Keratinocyte (primary cell): ENCODE results near the gene CIB1. TPM values are rescaled to one million over a fixed set of nuclear protein-coding genes. Genes with fewer than 3 reads are reported as not detected.
A peak's percentile ranks its signal among the peaks of the same experiment; 100 is the strongest.

Experiments used
- DNase-seq: peaks from one replicate; pipeline ENCODE4 v3.0.0-alpha.2; 2011; ENCODE audit warnings: low read depth, missing footprints, low spot score
- FAIRE-seq: peaks from 2 replicates; lab custom pipeline; 2011; peaks lifted over from hg19 to GRCh38; lab: Jason Lieb, UNC
- H2AFZ ChIP-seq: 2 replicates; pipeline ENCODE4 v1.6.0; 2012; ENCODE audit warnings: low read length, control low read depth, inconsistent platforms; ENCODE audit not compliant: control insufficient read depth
- H3K27ac ChIP-seq: 2 replicates; pipeline ENCODE4 v1.5.1; 2011; ENCODE audit warnings: low read length; ENCODE audit not compliant: control insufficient read depth, insufficient read depth
- H3K27me3 ChIP-seq: 3 replicates; pipeline ENCODE4 v1.6.0; 2011; ENCODE audit warnings: low read length; ENCODE audit not compliant: control insufficient read depth, insufficient read depth; ENCODE audit errors: extremely low read depth
- H3K36me3 ChIP-seq, 2 experiments: 2 replicates in 1 of 2; 3 replicates in 1 of 2; pipeline ENCODE4 v1.5.1; 2011; ENCODE audit warnings: low read length in 2 of 2, mild to moderate bottlenecking in 1 of 2; ENCODE audit not compliant: control insufficient read depth in 2 of 2, insufficient read depth in 2 of 2; ENCODE audit errors: extremely low read depth in 1 of 2
- H3K4me1 ChIP-seq: 3 replicates; pipeline ENCODE4 v1.5.1; 2011; ENCODE audit warnings: low read length; ENCODE audit not compliant: control insufficient read depth, insufficient read depth; ENCODE audit errors: extremely low read depth
- H3K4me2 ChIP-seq: 3 replicates; pipeline ENCODE4 v1.6.0; 2011; ENCODE audit warnings: low read depth, low read length; ENCODE audit not compliant: control insufficient read depth, insufficient read depth; ENCODE audit errors: extremely low read depth
- H3K4me3 ChIP-seq, 3 experiments: fragments of 200-600 bp in 1 of 3; sonication (generic) in 1 of 3; 2 replicates in 2 of 3; 3 replicates in 1 of 3; pipeline ENCODE4 v1.5.1; 2011 to 2016; ENCODE audit warnings: low read length in 3 of 3, mild to moderate bottlenecking in 3 of 3, control low read depth in 2 of 3, inconsistent platforms in 1 of 3, low read depth in 1 of 3, mixed read lengths in 1 of 3, mixed run types in 1 of 3, moderate library complexity in 1 of 3; ENCODE audit not compliant: control insufficient read depth in 2 of 3, insufficient read depth in 2 of 3; ENCODE audit errors: extremely low read depth in 1 of 3
- H3K79me2 ChIP-seq: 2 replicates; pipeline ENCODE4 v1.6.0; 2012; ENCODE audit warnings: low read length; ENCODE audit not compliant: control insufficient read depth, insufficient read depth
- H3K9ac ChIP-seq: 3 replicates; pipeline ENCODE4 v1.6.0; 2011; ENCODE audit warnings: low read length; ENCODE audit not compliant: control insufficient read depth, insufficient read depth; ENCODE audit errors: extremely low read depth
- H3K9me1 ChIP-seq: 3 replicates; pipeline ENCODE4 v1.6.0; 2011; ENCODE audit warnings: low read length; ENCODE audit not compliant: control insufficient read depth, insufficient read depth; ENCODE audit errors: extremely low read depth
- H3K9me3 ChIP-seq: 2 replicates; pipeline ENCODE4 v1.5.1; 2012; ENCODE audit warnings: low read depth, low read length; ENCODE audit not compliant: control insufficient read depth
- H4K20me1 ChIP-seq: 3 replicates; pipeline ENCODE4 v1.6.0; 2011; ENCODE audit warnings: low read length; ENCODE audit not compliant: control insufficient read depth, insufficient read depth; ENCODE audit errors: extremely low read depth
- EZH2 ChIP-seq: IDR thresholded peaks from one replicate; pipeline ENCODE4 v1.6.1; 2012; ENCODE audit warnings: inconsistent platforms, mild to moderate bottlenecking, low read length, moderate library complexity
- dilution Hi-C: fragments of 300-500 bp; cut with MboI; formaldehyde crosslinking; loops from one replicate; pipeline ENCODE4 v1.7.0; 2020; ENCODE audit warnings: low sequenced_read_pairs; ENCODE audit not compliant: extremely low pct_ligation_motif_present
- polyA plus RNA-seq, 5 experiments: library from polyadenylated mRNA; depleted of rRNA in 3 of 5; stranded (reverse) in 3 of 5; stranded (forward) in 1 of 5; unstranded in 1 of 5; fragments of >200 nt; gene quantifications; 1 replicate in 1 of 5; 2 replicates in 3 of 5; 3 replicates in 1 of 5; pipeline versions ENCODE4 v1.2.1 to v1.2.3, GENCODE V29; 2011 to 2012; ENCODE audit warnings: missing spikeins in 2 of 5, low read depth in 1 of 5, low replicate concordance in 1 of 5
- TF ChIP-seq, protein P1 (sequence below), 3 experiments: IDR thresholded peaks in 1 of 3; conservative IDR thresholded peaks in 1 of 3; optimal IDR thresholded peaks in 1 of 3; 2 replicates in 2 of 3; 3 replicates in 1 of 3; pipeline versions ENCODE3 to v1.5.1; 2011; ENCODE audit warnings: low read length in 3 of 3, mild to moderate bottlenecking in 3 of 3, moderate library complexity in 2 of 3, control low read depth in 1 of 3, inconsistent platforms in 1 of 3; ENCODE audit not compliant: insufficient read depth in 2 of 3; ENCODE audit errors: extremely low read depth in 1 of 3

Gene CIB1
- polyA plus RNA-seq, 1 donor (not counting 4 experiments of a cell fraction or from before 2014, with no cell fraction given): 70.9 TPM

DNA sequence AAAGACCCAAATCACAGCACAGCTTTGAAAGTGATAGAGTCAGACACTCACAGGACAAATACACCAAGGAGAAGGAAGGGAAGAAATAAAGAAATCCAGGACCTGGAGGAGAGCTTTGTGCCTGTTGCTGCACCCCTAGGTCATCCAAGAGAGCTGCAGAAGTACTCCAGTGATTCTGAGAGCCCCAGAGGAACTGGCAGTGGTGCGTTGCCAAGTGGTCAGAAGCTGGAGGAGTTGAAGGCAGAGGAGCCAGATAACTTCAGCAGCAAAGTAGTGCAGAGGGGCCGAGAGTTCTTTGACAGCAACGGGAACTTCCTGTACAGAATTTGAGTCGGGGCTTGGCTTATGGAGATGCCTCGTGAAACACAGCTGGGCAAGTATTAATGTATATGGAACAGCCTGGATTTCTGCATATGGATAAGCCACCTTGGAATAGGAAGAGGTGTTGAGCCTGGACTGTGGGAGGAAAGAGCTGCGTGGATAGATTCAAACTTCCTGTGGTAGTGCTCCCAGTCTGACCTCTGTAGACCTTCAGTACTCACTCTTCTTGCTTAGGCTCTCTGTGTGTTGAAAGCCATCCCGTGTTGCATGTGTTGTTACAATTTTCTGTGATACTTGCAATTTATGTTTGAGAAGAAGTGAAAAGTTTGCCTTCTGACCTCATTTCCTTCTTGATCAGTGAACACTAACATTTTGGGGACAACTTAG, 37.9 kb upstream of the CIB1 start:
- no peak overlapping the region for H3K4me2 ChIP-seq

DNA sequence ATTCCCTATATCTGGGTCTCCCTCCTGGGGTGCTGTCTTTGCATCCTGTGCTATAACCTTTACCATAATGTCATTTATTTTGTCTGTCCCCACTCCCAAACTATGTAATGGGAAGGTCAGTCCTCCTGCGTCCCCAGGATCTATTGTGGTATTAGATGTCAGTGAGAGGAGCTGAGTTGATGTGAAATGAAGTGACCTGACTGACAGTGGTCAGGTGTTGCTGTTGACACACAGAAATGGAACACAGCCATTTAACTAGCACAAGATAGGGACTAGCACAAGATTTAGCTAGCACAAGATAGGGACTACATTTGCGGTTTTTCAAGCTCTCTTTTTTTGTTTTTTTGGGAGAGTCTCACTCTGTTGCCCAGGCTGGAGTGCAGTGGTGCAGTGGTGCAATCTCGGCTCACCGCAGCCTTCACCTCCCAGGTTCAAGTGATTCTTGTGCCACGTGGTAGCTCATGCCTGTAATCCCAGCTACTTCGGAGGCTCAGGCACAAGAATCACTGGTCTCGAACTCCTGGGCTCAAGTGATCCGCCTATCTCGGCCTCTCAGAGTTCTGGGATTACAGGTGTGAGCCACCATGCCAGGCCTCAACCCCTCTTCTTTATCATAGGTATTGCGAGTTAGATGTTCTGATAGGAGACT, 36.9 kb upstream of the CIB1 start:
- Histone ChIP-seq H3K4me1 (peaks cover 16% of the 10 kb centered on the region), H3K9ac (no peak overlapping the region), H2AFZ (no peak overlapping the region), H3K9me1 (peaks cover 5% of the 10 kb centered on the region), H3K27me3 (no peaks in the 10 kb centered on the region), H3K36me3 (peaks cover 13 to 34% of the 10 kb centered on the region in 2 experiments), H4K20me1 (peaks cover 3% of the 10 kb centered on the region), H3K27ac (no peak overlapping the region), H3K4me3 (no peak overlapping the region), H3K79me2 (peaks cover 60% of the 10 kb centered on the region), H3K9me3 (no peaks in the 10 kb centered on the region), H3K4me2 (no peak overlapping the region)
- FAIRE-seq (no peak), DNase-seq (no peak)
- dilution Hi-C loops: no loop called here
- TF ChIP-seq, protein P1, sequence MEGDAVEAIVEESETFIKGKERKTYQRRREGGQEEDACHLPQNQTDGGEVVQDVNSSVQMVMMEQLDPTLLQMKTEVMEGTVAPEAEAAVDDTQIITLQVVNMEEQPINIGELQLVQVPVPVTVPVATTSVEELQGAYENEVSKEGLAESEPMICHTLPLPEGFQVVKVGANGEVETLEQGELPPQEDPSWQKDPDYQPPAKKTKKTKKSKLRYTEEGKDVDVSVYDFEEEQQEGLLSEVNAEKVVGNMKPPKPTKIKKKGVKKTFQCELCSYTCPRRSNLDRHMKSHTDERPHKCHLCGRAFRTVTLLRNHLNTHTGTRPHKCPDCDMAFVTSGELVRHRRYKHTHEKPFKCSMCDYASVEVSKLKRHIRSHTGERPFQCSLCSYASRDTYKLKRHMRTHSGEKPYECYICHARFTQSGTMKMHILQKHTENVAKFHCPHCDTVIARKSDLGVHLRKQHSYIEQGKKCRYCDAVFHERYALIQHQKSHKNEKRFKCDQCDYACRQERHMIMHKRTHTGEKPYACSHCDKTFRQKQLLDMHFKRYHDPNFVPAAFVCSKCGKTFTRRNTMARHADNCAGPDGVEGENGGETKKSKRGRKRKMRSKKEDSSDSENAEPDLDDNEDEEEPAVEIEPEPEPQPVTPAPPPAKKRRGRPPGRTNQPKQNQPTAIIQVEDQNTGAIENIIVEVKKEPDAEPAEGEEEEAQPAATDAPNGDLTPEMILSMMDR (optimal IDR thresholded peaks at IDR 0.05 in 1 of 3, IDR thresholded peaks at IDR 0.05 in 1 of 3, conservative IDR thresholded peaks at IDR 0.05 in 1 of 3; ENCODE audit: extremely low read depth in 1 of 3, insufficient read depth in 2 of 3, low read length in 3 of 3): no peak
- no peak for TF ChIP-seq EZH2

More for the DNA sequence above, 37.9 kb upstream of the CIB1 start:
- no peaks in the 10 kb centered on the region for H3K9me3 ChIP-seq
- no peak overlapping the region for H3K27ac ChIP-seq
- peaks cover 51% of the 10 kb centered on the region for H3K79me2 ChIP-seq
- TF ChIP-seq EZH2: no peak
- TF ChIP-seq, protein P1 (optimal IDR thresholded peaks at IDR 0.05 in 1 of 3, IDR thresholded peaks at IDR 0.05 in 1 of 3, conservative IDR thresholded peaks at IDR 0.05 in 1 of 3; ENCODE audit: extremely low read depth in 1 of 3, insufficient read depth in 2 of 3, low read length in 3 of 3): no peak
- H3K27me3 ChIP-seq: no peaks in the 10 kb centered on the region
- dilution Hi-C loops: no loop called here
- H3K9ac ChIP-seq: no peak overlapping the region
- no peak overlapping the region for H2AFZ ChIP-seq
- peaks cover 5% of the 10 kb centered on the region for H3K9me1 ChIP-seq
- H3K4me1 ChIP-seq: peaks cover 14% of the 10 kb centered on the region
- H3K36me3 ChIP-seq: peaks cover 13 to 33% of the 10 kb centered on the region in 2 experiments
- FAIRE-seq (peak; percentile 43), DNase-seq (no peak)
- H4K20me1 ChIP-seq: peaks cover 3% of the 10 kb centered on the region
- no peak overlapping the region for H3K4me3 ChIP-seq
